GM12873 (cell line): ENCODE data around the gene TMCO6.

ENCODE experiments used
- TF ChIP-seq, protein P1 (sequence below): IDR thresholded peaks from 2 replicates; pipeline ENCODE4 v1.5.1; 2012; ENCODE audit warnings: low read depth, mild to moderate bottlenecking, moderate library complexity, low read length, control low read depth; ENCODE audit not compliant: insufficient read depth; ENCODE audit errors: missing control alignments

Gene TMCO6

DNA sequence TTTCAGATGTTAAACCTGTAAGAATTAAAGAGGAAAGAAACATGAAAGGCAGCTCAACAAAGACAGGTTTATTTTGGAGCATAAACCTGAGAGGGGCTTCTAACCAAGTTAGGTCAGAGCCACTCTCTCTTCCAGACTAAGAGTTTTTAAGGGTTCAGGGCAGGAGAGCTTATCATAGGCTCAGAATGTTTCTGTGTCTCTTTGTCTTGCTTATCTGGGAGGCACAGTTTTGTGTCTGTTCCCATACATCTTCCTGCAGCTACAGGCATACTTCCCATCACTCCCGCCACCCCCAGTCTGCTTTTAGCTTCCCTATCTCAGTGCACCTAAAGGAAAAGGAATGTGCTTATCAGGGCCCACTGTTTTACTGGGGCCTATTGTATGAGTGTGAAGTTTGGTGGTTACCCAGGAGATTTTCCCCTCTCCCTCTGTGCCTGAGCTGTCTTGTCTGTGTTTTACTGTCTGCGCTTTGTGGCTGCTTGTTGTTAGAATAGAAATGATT lies 28.2 kb upstream of the TMCO6 start:
- TF ChIP-seq, protein P1, sequence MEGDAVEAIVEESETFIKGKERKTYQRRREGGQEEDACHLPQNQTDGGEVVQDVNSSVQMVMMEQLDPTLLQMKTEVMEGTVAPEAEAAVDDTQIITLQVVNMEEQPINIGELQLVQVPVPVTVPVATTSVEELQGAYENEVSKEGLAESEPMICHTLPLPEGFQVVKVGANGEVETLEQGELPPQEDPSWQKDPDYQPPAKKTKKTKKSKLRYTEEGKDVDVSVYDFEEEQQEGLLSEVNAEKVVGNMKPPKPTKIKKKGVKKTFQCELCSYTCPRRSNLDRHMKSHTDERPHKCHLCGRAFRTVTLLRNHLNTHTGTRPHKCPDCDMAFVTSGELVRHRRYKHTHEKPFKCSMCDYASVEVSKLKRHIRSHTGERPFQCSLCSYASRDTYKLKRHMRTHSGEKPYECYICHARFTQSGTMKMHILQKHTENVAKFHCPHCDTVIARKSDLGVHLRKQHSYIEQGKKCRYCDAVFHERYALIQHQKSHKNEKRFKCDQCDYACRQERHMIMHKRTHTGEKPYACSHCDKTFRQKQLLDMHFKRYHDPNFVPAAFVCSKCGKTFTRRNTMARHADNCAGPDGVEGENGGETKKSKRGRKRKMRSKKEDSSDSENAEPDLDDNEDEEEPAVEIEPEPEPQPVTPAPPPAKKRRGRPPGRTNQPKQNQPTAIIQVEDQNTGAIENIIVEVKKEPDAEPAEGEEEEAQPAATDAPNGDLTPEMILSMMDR: no peak

DNA sequence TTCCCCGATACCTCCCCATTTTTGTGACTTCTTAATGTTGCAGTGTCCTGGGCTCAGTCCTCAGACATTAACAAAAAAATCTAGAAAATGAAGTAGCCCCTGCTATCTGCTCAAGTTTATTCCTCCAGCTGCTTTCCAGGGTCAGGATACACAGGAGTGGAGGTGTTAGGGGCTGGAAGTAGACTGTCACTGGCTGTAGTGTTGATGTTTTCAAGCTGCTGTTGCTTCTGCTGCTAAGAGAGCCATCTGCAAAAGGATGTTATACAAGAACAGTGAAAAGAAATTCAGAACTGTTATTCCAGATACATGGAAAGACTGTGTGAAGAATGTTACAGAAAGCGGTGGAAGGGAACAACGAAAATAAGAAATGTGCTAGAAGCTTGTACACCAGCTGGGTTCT lies 16.9 kb upstream of the TMCO6 start:
- TF ChIP-seq, protein P1: no peak

DNA sequence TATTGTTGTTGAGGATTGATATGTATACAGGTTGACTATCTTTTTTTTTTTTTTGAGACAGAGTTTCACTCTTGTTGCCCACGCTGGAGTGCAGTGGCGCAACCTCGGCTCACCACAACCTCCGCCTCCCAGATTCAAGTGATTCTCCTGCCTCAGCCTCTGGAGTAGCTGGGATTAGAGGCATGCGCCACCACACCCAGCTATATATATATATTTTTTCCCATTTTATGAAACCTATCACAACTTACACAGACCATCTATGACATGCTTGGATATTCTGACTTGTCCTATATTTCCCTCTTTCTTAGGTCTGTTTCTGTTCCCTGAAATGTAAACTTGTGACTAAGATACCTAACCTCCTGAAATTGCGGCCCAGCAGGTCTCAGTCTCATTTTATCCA lies 11.3 kb upstream of the TMCO6 start:
- TF ChIP-seq, protein P1: no peak

DNA sequence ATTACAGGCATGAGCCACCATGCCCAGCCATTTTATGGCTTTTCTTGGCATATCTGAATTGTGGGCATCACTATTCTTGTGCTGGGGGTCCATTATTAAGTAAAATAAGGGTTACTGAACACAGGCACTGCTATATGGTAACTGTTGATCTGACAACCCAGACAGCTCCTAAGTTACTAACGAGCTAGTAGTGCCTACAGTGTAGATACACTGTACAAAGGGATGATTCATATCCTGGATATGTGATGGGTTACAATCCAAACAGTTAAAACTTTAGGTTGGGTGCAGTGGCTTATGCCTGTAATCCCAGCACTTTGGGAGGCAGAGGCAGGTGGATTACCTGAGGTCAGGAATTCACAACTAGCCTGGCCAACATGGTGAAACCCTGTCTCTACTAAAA lies 10.5 kb upstream of the TMCO6 start:
- TF ChIP-seq, protein P1: no peak

DNA sequence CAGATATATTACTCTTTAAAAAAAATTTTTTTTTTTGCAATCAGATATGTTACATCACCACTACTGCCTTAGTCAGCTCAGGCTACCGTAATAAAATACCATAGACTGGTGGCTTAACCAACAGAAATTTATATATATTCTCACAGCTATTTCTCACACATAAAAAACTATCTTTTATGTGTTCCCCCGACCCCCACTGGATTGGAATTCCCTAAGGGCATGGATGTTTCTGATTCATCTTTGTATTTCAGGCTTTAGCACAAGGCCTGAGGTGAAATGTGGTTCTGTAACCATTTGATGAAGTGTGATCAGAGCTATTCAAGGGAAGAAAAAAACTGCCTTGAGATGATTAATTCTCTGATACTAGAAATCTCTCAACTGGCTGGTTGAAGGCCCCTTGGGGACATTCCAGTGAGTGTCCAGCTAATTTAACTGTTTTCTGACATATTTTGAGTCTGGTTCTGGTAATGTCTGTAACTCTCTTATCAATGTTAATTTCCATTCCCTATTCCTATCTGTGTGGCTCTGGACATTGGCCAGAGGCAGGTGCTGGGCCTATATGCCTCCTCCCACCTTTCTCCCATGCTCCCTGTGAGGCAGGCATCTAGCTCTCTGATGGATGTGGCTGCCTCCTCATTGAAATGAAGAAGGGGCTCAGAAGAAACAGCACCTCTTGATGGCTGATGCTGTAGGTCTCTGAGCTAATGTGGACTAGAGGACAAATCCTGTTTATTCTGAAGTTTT lies 8.8 kb upstream of the TMCO6 start:
- TF ChIP-seq, protein P1: no peak

DNA sequence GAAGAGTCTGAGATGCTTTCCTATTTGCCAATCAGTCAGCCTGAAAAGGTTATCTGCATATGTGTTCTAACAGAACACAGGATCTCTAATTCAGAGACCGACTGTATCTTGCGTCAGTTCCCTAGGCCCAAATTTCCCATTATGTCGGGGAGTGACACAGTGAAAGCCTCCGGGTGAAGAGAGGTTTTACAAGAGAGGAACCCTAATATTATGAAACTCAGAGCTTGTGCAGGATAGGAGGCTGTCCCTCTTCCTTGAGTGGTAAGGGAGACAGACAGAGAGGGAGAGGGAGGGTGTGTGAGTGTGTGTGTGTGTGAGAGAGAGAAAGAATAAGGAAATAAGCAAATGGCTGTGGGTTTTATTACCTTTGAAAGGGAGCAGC lies 8.2 kb upstream of the TMCO6 start:
- TF ChIP-seq, protein P1: no peak

DNA sequence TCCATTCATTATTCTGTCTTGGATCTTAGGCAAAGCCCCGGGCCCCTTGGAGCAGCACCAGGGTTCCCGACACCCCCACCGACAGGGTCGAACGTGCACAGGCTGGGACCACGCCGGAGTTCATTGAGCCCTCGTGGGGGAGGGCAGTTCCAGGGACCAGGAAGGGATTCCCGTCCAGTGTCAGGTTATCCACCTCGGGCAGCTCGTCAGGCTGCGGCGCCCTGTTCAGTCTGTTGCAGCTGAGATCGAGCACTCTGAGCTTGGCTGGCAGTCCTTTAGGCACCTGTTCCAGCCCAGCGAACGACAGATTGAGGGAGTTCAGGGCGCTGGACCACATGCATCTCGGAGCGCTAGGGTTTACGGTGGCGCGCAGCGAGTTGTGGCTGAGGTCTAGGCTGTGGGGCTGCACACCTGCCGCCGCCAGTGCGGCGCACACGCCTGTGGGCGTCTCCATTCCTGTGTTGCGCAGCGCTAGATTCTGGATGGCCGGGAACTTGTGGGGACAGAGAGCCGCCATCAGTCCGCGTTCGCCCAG lies 7.4 kb upstream of the TMCO6 start:
- TF ChIP-seq, protein P1: no peak
